ENCODE data around the gene GPANK1. TPM values are rescaled to one million over a fixed set of nuclear protein-coding genes. Genes with fewer than 3 reads are reported as not detected.

The GPANK1 gene
- total RNA-seq, 1 experiment from 2014 or later: 32.0 TPM

DNA sequence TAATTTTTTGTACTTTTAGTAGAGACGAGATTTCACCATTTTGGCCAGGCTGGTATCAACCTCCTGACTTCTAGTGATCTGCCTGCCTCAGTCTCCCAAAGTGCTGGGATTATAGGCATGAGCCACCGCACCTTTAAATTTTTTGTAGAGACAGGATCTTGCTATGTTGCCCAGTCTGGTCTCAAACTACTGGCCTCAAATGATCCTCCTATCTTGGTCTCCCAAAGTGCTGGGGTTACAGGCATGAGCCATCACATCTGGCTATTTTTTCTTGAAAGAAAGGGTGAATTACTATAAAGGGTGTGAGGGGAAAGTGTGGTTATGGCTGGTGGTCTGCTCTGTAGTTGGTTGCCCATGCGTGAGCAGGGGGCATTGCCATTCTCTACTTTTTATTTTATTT lies 43.4 kb upstream of the GPANK1 start:
- Histone ChIP-seq H3K4me1 (ENCODE audit: insufficient read depth, low read length, poor library complexity, severe bottlenecking) (no peaks in the 10 kb centered on the region), H3K27ac (ENCODE audit: low read depth, low read length, poor library complexity, severe bottlenecking) (no peak overlapping the region), H3K9me3 (ENCODE audit: low read depth, low read length, poor library complexity, severe bottlenecking) (no peaks in the 10 kb centered on the region), H3K27me3 (replicated peaks; ENCODE audit: insufficient read depth, low read depth, low read length, poor library complexity) (no peaks in the 10 kb centered on the region), H3K4me3 (ENCODE audit: low read depth, low read length, poor library complexity, severe bottlenecking) (no peak overlapping the region), H3K36me3 (ENCODE audit: insufficient read depth, low read length, poor library complexity, severe bottlenecking) (no peaks in the 10 kb centered on the region)
- intact Hi-C loops (cut with micrococcal nuclease; ENCODE audit: unreplicated experiment): no loop called here
- no peak for DNase-seq (ENCODE audit: low spot score)
- POLR2A ChIA-PET (ENCODE audit: low non-redundant PET): no interaction called here
- TF ChIP-seq, protein P1, sequence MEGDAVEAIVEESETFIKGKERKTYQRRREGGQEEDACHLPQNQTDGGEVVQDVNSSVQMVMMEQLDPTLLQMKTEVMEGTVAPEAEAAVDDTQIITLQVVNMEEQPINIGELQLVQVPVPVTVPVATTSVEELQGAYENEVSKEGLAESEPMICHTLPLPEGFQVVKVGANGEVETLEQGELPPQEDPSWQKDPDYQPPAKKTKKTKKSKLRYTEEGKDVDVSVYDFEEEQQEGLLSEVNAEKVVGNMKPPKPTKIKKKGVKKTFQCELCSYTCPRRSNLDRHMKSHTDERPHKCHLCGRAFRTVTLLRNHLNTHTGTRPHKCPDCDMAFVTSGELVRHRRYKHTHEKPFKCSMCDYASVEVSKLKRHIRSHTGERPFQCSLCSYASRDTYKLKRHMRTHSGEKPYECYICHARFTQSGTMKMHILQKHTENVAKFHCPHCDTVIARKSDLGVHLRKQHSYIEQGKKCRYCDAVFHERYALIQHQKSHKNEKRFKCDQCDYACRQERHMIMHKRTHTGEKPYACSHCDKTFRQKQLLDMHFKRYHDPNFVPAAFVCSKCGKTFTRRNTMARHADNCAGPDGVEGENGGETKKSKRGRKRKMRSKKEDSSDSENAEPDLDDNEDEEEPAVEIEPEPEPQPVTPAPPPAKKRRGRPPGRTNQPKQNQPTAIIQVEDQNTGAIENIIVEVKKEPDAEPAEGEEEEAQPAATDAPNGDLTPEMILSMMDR (conservative IDR thresholded peaks at IDR 0.05; ENCODE audit: low read depth, low read length): no peak
- TF ChIP-seq EZH2 (IDR thresholded peaks at IDR 0.05; ENCODE audit: borderline replicate concordance, low read depth, low read length, poor library complexity, severe bottlenecking): no peak
- CTCF ChIA-PET: no interaction called here
- BruUV-seq (replicated peaks): no TSS peak

DNA sequence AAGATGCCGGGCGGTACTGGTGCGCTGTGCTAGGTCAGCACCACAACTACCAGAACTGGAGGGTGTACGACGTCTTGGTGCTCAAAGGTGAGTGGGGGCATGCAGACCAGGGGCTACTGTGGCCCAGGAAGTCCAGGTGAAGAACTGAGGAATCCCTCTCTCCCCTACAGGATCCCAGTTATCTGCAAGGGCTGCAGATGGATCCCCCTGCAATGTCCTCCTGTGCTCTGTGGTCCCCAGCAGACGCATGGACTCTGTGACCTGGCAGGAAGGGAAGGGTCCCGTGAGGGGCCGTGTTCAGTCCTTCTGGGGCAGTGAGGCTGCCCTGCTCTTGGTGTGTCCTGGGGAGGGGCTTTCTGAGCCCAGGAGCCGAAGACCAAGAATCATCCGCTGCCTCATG lies 42.9 kb upstream of the GPANK1 start:
- CTCF ChIA-PET: no interaction called here
- H3K9me3 ChIP-seq (ENCODE audit: low read depth, low read length, poor library complexity, severe bottlenecking): no peaks in the 10 kb centered on the region
- H3K4me1 ChIP-seq (ENCODE audit: insufficient read depth, low read length, poor library complexity, severe bottlenecking): no peaks in the 10 kb centered on the region
- intact Hi-C loops (cut with micrococcal nuclease; ENCODE audit: unreplicated experiment): no loop called here
- no TSS peak for BruUV-seq (replicated peaks)
- no peaks in the 10 kb centered on the region for H3K36me3 ChIP-seq (ENCODE audit: insufficient read depth, low read length, poor library complexity, severe bottlenecking)
- H3K4me3 ChIP-seq (ENCODE audit: low read depth, low read length, poor library complexity, severe bottlenecking): no peak overlapping the region
- POLR2A ChIA-PET (ENCODE audit: low non-redundant PET): no interaction called here
- DNase-seq (ENCODE audit: low spot score): no peak
- no peaks in the 10 kb centered on the region for H3K27me3 ChIP-seq (replicated peaks; ENCODE audit: insufficient read depth, low read depth, low read length, poor library complexity)
- TF ChIP-seq EZH2 (IDR thresholded peaks at IDR 0.05; ENCODE audit: borderline replicate concordance, low read depth, low read length, poor library complexity, severe bottlenecking): no peak
- TF ChIP-seq, protein P1 (conservative IDR thresholded peaks at IDR 0.05; ENCODE audit: low read depth, low read length): no peak
- no peak overlapping the region for H3K27ac ChIP-seq (ENCODE audit: low read depth, low read length, poor library complexity, severe bottlenecking)

DNA sequence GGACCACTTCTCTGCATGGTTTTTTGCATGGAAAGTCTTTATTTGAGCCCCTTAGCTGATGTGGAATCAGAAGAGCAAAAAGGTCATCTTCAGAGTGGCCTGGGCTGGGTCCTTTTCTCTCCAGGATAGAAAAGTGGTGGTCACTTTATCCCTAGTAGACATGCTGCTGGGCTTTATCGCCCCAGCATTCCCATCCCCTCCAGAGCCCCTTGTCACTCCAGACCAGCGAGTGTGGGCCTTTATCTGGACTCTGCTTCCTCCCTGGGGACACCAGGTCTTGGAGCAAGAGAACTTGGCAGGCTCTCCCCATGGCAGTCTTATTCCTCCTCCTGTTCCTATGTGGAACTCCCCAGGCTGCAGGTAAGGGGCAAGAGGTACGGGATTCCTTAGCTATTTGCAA lies 41.8 kb upstream of the GPANK1 start, which contains the start of gene LY6G6F:
Gene LY6G6F (plus strand): TSS at position 268 of the 400 bp plus-strand sequence. CDS start 41 bp downstream, at position 309.
- Histone ChIP-seq H3K9me3 (ENCODE audit: low read depth, low read length, poor library complexity, severe bottlenecking) (no peaks in the 10 kb centered on the region), H3K27me3 (replicated peaks; ENCODE audit: insufficient read depth, low read depth, low read length, poor library complexity) (no peaks in the 10 kb centered on the region), H3K36me3 (ENCODE audit: insufficient read depth, low read length, poor library complexity, severe bottlenecking) (no peaks in the 10 kb centered on the region), H3K4me1 (ENCODE audit: insufficient read depth, low read length, poor library complexity, severe bottlenecking) (peaks cover 4% of the 10 kb centered on the region), H3K27ac (ENCODE audit: low read depth, low read length, poor library complexity, severe bottlenecking) (no peak within 1 kb of the TSS), H3K4me3 (ENCODE audit: low read depth, low read length, poor library complexity, severe bottlenecking) (no peak within 1 kb of the TSS)
- no peak for DNase-seq (ENCODE audit: low spot score)
- intact Hi-C loops (cut with micrococcal nuclease; ENCODE audit: unreplicated experiment): no loop called here
- ChIA-PET POLR2A (ENCODE audit: low non-redundant PET) (no interaction called here), CTCF (no interaction called here)
- no TSS peak for BruUV-seq (replicated peaks)
- TF ChIP-seq EZH2 (IDR thresholded peaks at IDR 0.05; ENCODE audit: borderline replicate concordance, low read depth, low read length, poor library complexity, severe bottlenecking): no peak
- TF ChIP-seq, protein P1 (conservative IDR thresholded peaks at IDR 0.05; ENCODE audit: low read depth, low read length): no peak

Measured in A673 (cell line).